T-helper 2 cell (primary cell): Measurements from ENCODE around the gene HIP1R.
A peak's percentile ranks its signal among the peaks of the same experiment; 100 is the strongest.
"Not testable (repeated sequence)": the region's sequence is repeated elsewhere in the genome, so short reads cannot be mapped to it uniquely, and the experiment has no call there.

Experiments
- DNase-seq, 5 experiments: peaks; one replicate each; pipeline versions ENCODE4 v3.0.0 to v3.0.0-alpha.2; 2012 to 2022
- total RNA-seq, 2 donors: gene quantifications; one replicate each; lab custom pipeline; 2026; lab: John Stamatoyannopoulos, UW

Gene HIP1R, protein sequence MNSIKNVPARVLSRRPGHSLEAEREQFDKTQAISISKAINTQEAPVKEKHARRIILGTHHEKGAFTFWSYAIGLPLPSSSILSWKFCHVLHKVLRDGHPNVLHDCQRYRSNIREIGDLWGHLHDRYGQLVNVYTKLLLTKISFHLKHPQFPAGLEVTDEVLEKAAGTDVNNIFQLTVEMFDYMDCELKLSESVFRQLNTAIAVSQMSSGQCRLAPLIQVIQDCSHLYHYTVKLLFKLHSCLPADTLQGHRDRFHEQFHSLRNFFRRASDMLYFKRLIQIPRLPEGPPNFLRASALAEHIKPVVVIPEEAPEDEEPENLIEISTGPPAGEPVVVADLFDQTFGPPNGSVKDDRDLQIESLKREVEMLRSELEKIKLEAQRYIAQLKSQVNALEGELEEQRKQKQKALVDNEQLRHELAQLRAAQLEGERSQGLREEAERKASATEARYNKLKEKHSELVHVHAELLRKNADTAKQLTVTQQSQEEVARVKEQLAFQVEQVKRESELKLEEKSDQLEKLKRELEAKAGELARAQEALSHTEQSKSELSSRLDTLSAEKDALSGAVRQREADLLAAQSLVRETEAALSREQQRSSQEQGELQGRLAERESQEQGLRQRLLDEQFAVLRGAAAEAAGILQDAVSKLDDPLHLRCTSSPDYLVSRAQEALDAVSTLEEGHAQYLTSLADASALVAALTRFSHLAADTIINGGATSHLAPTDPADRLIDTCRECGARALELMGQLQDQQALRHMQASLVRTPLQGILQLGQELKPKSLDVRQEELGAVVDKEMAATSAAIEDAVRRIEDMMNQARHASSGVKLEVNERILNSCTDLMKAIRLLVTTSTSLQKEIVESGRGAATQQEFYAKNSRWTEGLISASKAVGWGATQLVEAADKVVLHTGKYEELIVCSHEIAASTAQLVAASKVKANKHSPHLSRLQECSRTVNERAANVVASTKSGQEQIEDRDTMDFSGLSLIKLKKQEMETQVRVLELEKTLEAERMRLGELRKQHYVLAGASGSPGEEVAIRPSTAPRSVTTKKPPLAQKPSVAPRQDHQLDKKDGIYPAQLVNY
- total RNA-seq: 69.8 to 98.8 reads per million in 2 donors

DNA sequence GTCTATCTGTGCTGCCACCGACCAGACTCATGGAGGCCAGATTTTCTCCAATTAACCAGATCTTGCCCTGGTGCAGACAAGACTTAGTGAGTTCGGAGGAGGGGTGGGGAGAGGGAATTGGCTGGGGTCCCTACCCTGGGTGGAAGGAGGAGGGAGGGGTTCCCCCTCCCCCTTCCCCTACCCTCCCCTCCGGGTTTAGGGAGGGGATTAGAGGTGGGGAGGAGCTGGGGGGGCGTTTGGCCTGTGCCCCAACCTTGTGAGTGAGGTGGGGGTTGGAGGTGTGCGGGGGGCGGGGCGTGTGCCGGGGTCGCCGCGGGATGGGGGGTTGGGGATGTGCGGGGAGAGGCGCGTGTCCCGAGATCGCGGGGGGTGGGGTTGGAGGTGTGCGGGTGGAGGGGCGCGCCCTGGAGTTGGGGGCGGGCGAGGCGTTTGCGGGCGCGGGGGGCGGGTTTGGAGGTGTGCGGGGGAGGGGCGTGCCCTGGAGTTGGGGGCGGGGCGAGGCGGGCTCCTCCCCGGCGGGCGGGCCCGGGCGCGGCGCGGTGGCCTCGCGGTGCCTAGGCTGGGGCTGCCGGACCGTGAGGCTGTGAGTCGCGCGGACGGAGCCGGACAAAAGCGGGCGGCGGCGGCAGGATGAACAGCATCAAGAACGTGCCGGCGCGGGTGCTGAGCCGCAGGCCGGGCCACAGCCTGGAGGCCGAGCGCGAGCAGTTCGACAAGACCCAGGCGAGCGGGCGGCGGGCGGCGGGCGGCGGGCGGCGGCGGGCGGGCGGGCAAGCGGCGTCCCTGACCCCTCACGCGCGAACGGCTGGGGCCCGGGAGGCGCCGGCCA is at the start of gene HIP1R:
Gene HIP1R, plus strand, starts transcription at position 537 of the 829 bp plus-strand sequence. Its CDS starts 94 bp downstream, at position 631.
- DNase-seq: peak; percentile 32 to 51 (median 39)

DNA sequence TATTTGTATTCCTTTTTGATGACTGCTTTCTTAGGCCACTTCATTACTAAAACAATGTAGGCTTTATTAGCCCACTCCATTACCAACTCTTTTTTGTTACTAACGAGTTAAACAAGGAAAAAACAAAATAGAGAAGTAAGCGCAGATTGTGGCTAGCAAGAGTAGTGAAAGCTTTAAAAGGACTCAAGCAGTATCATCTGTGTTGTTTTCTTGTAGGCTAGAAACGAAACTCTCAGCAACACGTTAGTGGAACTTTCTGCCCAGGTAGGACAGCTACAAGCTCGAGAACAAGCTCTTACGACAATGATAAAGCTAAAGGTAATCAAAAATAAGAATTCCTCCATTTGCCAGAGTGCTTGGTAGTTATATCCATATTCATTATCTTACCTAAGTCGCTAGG is 49.8 kb upstream of the HIP1R start:
- DNase-seq: no peak

DNA sequence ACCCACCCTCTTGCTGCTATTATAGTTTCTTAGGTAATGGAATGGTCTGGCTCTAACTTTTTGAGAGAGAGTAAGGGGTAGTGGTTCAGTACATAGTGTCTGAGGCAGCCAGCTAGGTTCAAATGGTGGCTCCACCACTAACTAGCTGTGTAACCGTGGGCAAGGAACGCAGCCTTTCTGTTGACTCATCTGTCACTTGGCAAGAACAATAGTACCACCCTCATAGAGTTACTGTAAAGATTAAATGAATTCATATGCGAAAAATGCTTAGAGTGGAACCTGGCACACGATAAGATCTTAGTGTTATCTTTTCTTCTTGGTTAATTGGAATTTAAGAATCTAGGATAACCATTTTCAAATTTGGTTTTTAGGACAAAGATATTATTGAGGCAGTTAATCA is 46.9 kb upstream of the HIP1R start:
- no peak for DNase-seq

DNA sequence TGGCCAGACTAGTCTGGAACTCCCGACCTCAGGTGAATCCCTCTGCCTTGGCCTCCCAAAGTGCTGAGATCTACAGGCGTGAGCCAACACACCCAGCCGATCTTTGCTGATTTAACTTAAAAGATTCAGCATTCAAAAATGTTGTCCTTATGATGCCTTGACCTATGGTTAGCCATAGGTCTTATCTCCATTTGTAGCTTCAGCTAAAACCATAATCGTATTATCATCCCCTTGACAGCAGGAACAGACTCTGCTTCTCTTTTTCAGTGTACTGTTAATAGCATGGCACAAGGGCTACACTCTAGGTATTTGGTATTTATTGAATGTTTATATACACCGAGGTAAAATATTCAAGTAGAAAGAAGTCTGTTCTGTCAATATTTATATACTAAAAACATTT is 45.6 kb upstream of the HIP1R start:
- no peak for DNase-seq

DNA sequence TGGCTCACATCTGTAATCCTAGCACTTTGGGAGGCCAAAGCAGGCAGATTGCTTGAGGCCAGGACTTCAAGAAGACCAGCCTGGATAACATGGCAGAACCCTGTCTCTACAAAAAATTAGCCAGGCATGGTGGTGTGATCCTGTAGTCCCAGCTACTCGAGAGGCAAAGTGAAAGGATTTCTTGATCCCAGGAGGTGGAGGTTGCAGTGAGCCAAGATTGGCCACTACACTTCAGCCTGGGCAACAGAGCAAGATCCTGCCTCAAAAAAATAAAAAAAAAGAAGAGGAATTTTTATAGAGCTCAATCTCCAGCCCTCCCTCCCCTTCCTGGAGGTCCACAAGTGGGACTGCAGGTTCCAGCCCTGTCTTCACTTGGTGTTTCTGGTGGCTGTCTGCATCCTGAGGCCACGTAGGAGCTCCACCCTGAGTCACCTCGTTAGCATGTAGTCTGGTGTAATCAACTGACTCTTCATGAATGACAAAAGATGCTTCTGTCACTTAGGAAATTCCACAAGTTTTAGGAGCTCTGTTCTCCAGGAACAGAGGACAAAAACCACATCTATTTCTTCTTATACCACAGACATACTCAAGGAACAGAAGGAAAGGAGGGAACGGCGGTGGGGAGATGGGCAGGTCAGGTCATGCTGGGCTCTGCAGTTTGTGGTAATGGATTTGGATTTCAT is 44.7 kb upstream of the HIP1R start:
- no peak for DNase-seq

DNA sequence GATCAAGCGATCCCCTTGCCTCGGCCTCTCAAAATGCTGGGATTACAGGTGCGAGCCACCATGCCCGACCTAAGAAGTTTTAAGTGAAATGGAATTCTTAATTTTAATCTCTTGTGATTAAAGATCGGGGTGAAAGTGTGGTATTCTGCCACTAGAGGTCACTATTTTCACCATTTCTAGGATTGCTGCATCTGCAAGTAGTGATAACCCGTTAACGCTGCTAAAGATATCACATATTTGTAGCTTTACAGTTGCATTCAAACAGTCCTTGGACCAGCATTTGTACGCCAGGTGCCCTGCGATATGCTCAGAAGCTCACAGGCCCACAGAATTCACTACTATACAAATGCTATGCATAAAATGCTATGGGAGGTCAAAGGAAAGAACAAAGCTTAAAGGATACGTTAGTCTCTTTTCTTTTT is 41.6 kb upstream of the HIP1R start:
- DNase-seq: peak in 2 of 5 experiments; percentile 17 to 65

DNA sequence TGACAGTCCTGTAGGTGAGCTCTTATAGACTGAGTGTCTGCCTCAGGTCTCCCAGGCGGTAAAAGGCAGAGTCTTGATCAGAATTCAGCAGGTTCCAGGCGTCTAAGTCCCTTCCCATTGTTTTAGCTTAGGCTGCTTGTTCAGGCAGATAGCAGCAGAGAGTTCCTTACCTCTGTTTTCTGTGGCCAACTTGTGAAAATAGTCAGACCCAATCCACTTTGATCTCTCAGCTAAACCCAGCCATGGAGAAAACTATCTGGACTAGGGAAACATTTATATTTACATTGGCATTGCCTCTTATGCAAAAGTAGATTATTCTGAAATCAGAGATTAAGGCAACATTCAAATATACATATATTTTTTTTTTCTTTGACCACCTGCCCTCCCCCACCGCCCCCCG is 39.5 kb upstream of the HIP1R start:
- no peak for DNase-seq

DNA sequence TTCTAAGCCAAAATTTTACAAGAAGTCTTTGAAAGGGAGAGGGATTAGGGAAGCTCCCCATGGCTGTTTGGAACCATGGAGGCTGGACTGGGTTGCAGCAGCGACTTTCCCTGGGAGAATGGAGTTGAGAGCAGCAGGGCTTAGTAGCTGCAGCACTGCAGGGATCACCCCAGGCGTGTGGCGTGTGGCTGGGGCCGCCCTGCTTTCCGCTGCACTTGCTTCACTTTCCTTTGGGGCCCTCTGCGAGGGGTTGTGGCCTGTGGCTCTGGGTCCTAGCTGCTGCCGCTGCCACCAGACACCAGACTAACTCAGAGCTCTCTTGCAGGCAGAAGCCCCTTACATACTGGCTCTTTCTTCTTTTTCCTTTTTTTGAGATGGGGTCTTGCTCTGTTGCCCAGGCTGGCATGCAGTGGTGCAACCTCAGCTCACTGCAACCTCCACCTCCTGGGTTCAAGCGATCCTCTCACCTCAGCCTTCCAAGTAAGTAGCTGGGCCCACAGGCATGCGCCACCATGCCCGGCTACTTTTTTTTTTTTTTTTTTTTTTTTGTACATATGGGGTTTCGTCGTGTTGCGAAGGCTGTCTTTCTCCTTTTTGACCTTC is 35.5 kb upstream of the HIP1R start:
- DNase-seq: no peak

DNA sequence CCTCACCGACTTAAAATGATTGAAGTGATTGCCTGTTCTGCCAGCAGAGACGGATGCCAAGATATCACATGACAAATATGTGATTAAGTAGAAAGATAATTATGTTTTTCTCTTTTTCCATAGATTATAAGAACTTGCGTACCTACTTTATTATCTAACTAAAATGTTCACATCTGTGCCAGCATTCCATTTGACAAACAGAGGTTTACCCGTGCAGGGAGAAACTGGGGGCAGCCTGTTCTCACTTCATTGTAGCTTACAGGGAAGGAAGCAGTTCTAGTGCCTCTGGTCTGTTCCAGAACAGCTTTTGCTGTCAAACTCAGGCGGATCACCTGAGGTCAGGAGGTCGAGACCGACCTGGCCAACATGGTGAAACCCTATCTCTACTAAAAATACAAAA is 31.3 kb upstream of the HIP1R start:
- DNase-seq: no peak

DNA sequence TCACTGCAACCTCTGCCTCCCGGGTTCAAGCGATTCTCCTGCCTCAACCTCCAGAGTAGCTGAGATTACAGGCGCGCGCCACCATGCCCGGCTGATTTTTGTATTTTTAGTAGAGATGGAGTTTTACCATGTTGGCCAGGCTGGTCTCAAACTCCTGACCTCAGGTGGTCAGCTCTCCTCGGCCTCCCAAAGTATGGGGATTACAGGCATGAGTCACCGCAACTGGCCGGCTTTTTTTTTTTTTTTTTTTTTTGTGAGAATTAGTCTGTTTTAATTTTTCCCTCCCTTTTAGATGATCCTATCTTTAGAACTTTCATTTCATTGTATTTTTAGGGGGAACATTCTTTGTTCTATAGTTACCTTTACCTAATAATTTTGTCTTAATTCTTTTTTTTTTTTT is 30.3 kb upstream of the HIP1R start:
- not testable (repeated sequence) for DNase-seq

DNA sequence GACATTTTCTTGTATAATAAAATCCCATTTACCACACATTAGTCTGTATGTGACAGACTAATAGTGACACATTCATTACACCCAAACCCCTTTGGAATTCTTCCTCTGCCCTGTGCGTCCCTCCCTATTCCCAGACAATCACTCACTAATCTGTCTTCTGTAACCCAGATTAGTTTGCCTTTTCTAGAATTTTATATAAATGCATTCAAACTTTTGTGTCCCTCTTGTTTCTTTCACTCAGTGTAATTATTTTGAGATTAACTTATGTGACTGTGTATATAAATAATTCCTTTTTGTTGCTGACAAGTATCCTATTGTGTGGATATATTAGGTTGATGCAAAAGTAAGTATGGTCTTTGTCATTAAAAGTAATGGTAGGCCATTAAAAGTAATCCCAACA is 27.6 kb upstream of the HIP1R start:
- no peak for DNase-seq

DNA sequence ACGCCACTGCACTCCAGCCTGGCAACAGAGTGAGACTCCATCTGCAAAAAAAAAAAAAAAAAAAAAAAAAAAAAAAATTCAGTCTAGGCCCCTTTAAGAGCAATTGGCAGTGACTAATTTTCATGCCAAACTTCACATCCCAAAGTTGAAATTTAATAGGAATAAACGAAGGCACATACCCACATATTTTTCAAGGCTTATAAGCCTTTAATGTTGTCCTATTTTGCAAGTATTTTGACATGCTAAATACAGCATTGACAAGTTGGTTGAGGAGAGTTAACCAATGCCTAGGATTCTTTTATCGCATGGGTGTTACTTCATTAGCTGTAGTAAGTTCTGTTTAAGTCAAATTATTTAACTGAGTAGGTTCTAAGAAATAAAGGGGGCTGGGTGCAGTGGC is 23.5 kb upstream of the HIP1R start:
- no peak for DNase-seq

DNA sequence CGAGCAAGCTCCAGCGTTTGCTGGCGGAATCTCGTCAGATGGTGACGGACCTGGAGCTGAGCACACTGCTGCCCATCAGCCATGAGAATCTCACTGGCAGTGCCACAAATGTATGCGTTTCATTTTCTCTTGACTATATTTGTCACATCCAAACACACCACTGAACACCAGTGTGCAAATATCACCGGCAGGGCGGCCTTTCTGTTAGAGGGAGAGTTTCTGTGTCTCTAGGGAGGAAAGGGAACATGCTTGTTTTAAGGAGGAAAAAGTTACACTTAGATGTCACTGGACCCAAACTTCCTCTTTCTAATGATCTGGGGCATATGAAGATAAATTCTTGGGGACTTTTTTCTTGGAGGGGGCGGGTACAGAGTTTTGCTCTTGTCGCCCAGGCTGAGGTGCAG is 21.9 kb upstream of the HIP1R start:
- no peak for DNase-seq

DNA sequence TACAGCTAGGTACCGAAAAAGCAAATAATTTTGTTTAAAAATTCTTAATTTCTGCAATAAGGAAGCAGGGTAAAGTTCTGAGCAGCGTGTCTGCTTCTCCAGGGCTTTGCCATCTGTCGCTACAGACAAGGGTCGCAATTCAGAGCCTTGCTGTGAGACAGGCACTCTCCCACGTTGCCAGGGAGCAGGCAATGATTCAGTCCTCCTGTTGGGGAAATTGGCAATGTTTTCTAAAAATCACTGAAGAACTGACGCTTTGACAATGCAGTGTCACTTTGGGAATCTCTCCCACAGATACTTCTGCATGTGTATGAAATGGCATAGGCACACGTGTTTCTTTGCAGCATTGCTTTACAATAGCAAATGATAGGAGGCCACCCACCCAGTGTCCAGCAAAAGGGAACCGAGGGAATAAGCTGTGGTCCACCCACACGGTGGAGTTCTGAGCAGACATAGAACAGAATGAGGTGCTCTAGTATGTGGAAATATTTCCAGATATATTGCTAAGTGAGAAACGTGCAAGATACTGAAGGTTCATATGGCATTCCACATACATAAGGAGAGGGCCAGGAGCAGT is 16.0 kb upstream of the HIP1R start:
- no peak for DNase-seq

DNA sequence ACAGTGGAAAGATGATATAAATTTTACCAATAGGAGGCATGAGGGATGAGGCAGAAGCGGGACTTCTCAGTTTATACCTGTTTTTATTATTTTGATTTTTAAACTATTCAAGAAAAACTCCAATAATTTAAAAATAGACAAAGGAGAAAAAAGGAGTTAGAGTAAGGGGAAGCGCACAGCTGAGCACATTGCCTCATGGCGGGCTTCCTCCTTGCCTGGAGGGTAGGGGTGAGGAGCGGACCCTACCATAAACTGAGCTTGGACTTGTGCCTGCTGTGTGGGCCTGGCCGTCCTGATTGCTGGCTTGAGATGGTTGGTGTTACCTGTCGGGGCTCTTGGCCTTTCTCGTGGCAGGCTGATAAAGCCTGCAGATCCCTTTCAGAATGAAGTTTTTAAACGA is 15.1 kb upstream of the HIP1R start:
- DNase-seq: no peak

DNA sequence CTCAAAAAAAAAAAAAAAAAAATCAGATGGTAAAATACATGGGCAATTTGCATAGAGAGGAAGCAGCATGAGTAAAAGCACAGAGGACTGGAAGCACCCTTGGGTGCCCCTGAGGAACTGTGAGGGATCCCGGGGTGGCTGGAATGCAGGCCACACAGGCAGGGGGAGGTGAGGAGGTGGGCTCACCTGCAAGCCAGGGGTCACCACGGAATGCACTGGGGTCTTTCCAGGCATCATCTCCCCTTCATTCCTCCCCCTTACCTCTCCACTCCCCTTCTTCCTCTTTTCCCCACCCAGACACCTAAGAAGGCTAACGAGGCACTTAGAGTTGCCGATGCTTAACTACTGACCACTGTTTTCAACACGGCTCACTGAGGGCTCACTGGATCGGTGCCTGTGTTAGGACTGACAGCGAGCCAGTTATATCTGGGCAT is 14.4 kb upstream of the HIP1R start:
- DNase-seq: no peak

DNA sequence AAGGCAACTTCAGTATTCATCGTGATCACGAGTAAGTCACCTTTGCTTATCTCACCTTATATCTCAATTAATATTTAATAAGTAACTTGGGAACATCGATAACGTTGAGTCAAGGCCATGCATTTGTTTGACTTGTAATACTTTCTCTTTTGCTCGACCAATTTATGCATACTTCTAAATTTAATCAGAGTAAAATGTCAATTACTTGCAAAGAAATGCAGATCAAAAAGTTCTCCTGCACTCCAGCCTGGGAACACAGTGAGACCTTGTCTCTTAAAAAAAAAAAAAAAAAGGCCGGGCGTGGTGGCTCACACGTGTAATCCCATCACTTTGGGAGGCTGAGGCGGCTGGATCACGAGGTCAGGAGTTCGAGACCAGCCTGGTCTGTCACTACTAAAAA is 11.8 kb upstream of the HIP1R start:
- no peak for DNase-seq

DNA sequence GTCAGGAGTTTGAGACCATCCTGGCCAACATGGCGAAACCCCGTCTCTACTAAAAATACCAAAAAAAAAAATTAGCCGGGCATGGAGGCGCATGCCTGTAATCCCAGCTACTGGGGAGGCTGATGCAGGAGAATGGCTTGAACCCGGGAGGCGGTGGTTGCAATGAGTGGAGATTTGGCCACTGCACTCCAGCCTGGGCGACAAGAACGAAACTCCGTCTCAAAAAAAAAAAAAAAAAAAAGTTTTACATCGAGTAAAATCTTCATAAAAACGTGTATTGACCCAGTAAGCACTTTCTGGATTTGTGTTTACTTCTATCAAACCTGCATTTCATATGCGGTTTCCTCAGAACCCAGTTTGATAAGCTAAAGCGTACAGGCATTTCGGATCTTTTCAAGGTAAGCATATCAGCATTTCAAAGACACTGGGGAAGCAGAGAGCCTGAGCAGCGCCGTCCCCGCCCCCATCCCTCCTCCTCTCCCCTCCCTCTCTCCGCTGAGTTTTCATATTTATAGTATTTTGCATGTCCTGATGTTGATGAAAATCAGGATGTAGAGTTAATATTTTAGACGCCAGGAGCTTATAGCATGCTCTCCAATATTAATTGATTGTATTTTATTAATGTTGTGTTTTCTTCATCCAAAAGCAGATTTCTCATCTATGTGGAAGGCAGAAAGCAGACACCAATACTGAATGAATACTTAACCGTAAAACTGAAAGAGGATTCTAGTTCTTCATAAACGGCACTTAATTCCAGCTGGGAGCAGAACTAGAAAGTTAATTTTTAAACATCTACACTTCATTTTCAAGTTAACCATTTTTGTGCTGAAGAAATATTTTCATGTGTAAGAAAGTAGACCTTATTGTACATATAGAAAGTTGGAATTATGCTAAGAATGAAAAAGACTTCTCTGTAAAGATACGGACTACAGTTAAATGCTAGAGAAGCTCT is 9.2 kb upstream of the HIP1R start:
- DNase-seq: peak in 1 of 5 experiments; percentile 21

DNA sequence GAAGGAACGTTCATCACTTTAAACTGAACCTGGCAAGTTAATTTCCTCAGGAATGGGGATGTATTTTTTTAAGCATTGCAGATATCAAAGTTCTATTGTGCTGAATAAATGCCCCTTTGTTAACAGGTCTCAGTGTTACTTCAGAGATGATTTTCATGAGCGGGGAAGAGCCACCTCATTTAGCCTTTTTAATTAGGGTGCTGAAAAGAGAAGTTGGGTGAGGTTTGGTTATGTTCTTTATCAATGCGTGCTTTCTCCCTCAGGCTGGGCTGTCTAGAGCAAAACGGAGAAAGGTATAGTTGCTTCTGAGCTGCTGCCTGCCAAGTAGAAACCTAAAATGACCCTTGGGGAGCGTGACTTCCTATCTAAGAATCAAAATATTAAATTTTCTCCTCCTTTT is 8.0 kb upstream of the HIP1R start:
- no peak for DNase-seq
